GM23338 (cell line): ENCODE data around the gene DPH1. TPM values are rescaled to one million over a fixed set of nuclear protein-coding genes. Genes with fewer than 3 reads are reported as not detected.

Source experiments
- ATAC-seq: fragments of 200-7000 bp; cut with Tn5 transposase; 3 replicates; pipeline ENCODE4 v1.9.1; 2020
- DNase-seq: peaks from one replicate; pipeline ENCODE4 v3.0.0-alpha.2; 2015; ENCODE audit warnings: low spot score
- H2AFZ ChIP-seq: fragments of 200-600 bp; sonication (generic); 2 replicates; pipeline ENCODE4 v1.8.0; 2016; ENCODE audit warnings: antibody characterized with exemption, mild to moderate bottlenecking, moderate library complexity
- H3F3A ChIP-seq: fragments of 200-600 bp; sonication (generic); replicated peaks from 2 replicates; pipeline ENCODE4 v1.8.0; 2017; ENCODE audit warnings: antibody characterized with exemption, mixed run types, low read depth
- H3K27ac ChIP-seq: fragments of 200-600 bp; sonication (generic); 2 replicates; pipeline ENCODE4 v1.6.1; 2016; ENCODE audit warnings: low read depth
- H3K27me3 ChIP-seq: fragments of 200-600 bp; sonication (generic); 2 replicates; pipeline ENCODE4 v1.8.0; 2016; ENCODE audit warnings: mild to moderate bottlenecking, mixed run types, moderate library complexity; ENCODE audit not compliant: insufficient read depth
- H3K36me3 ChIP-seq: fragments of 200-600 bp; sonication (generic); 2 replicates; pipeline ENCODE4 v1.8.0; 2016; ENCODE audit warnings: mild to moderate bottlenecking; ENCODE audit not compliant: insufficient read depth
- H3K4me1 ChIP-seq: fragments of 200-600 bp; sonication (generic); 2 replicates; pipeline ENCODE4 v1.8.0; 2016; ENCODE audit warnings: mild to moderate bottlenecking, moderate library complexity; ENCODE audit not compliant: insufficient read depth
- H3K4me2 ChIP-seq: fragments of 200-600 bp; sonication (generic); 2 replicates; pipeline ENCODE4 v1.7.1; 2017; ENCODE audit warnings: mixed run types
- H3K4me3 ChIP-seq: fragments of 200-600 bp; sonication (generic); 2 replicates; pipeline ENCODE4 v1.6.1; 2016; ENCODE audit warnings: mixed run types
- H3K79me2 ChIP-seq: fragments of 200-600 bp; sonication (generic); replicated peaks from 2 replicates; pipeline ENCODE4 v1.8.0; 2017; ENCODE audit warnings: mild to moderate bottlenecking; ENCODE audit not compliant: insufficient read depth
- H3K9me2 ChIP-seq: fragments of 200-600 bp; sonication (generic); 2 replicates; pipeline ENCODE4 v1.8.0; 2017; ENCODE audit not compliant: insufficient read depth
- H4K20me1 ChIP-seq: fragments of 200-600 bp; sonication (generic); replicated peaks from 2 replicates; pipeline ENCODE4 v1.8.0; 2017; ENCODE audit warnings: mild to moderate bottlenecking; ENCODE audit not compliant: insufficient read depth
- H3K27ac Mint-ChIP-seq: 2 replicates; pipeline ENCODE4 v1.8.0; 2020; ENCODE audit warnings: inconsistent platforms, mild to moderate bottlenecking, moderate library complexity, mixed read lengths
- H3K27me3 Mint-ChIP-seq: 3 replicates; pipeline ENCODE4 v1.8.0; 2022; ENCODE audit warnings: low read depth, mild to moderate bottlenecking, moderate library complexity, mixed read lengths, inconsistent platforms; ENCODE audit not compliant: insufficient read depth, poor library complexity
- H3K36me3 Mint-ChIP-seq: 3 replicates; pipeline ENCODE4 v1.8.0; 2021; ENCODE audit warnings: low read depth, mild to moderate bottlenecking, inconsistent platforms, moderate library complexity, mixed read lengths
- H3K4me1 Mint-ChIP-seq: 3 replicates; pipeline ENCODE4 v1.8.0; 2020; ENCODE audit warnings: mild to moderate bottlenecking, inconsistent platforms, mixed read lengths
- H3K4me3 Mint-ChIP-seq: 3 replicates; pipeline ENCODE4 v1.8.0; 2021; ENCODE audit warnings: moderate library complexity, mild to moderate bottlenecking, inconsistent platforms, mixed read lengths
- H3K9me3 Mint-ChIP-seq: 3 replicates; pipeline ENCODE4 v1.8.0; 2020; ENCODE audit warnings: moderate library complexity, mild to moderate bottlenecking, inconsistent platforms, mixed read lengths
- EZH2 ChIP-seq: fragments of 200-600 bp; sonication (generic); IDR thresholded peaks from one replicate; pipeline ENCODE4 v1.8.0; 2017; ENCODE audit warnings: antibody characterized with exemption, mild to moderate bottlenecking, low read depth; ENCODE audit not compliant: unreplicated experiment
- EZH2phosphoT487 ChIP-seq: fragments of 200-600 bp; sonication (generic); IDR thresholded peaks from one replicate; pipeline ENCODE4 v1.8.1; 2018; ENCODE audit warnings: antibody characterized with exemption; ENCODE audit not compliant: unreplicated experiment
- JUNB ChIP-seq: IDR thresholded peaks from one replicate; pipeline ENCODE4 v1.6.1; 2016; ENCODE audit warnings: antibody characterized with exemption; ENCODE audit not compliant: unreplicated experiment
- POLR2AphosphoS5 ChIP-seq: IDR thresholded peaks from 2 replicates; pipeline ENCODE4 v1.6.1; 2016; ENCODE audit warnings: antibody characterized with exemption, low read depth
- ZNF114 ChIP-seq: fragments of 250-450 bp; sonication (Bioruptor Pico); IDR thresholded peaks from 2 replicates; pipeline ENCODE4 v1.5.0; 2020; ENCODE audit warnings: mild to moderate bottlenecking, moderate library complexity
- ZNF331 ChIP-seq: fragments of 250-450 bp; sonication (Bioruptor Pico); IDR thresholded peaks from 2 replicates; pipeline ENCODE4 v1.5.0; 2020; ENCODE audit warnings: low read depth, mild to moderate bottlenecking, moderate library complexity
- polyA plus RNA-seq: library from polyadenylated mRNA; unstranded; fragments of >200 nt; fragmentation: Nextera tagmentation; extraction: Ambion mirVana; gene quantifications from 2 replicates; pipeline ENCODE4 v1.2.1, GENCODE V29; 2016
- total RNA-seq: library from RNA; depleted of rRNA; stranded (reverse); fragments of >200 nt; shearing (Covaris generic); gene quantifications from 2 replicates; pipeline ENCODE4 v1.2.3, GENCODE V29; 2014
- TF ChIP-seq, protein P1 (sequence below): fragments of 250-450 bp; sonication (Bioruptor Pico); IDR thresholded peaks from 2 replicates; pipeline ENCODE4 v1.5.0; 2020; ENCODE audit warnings: mild to moderate bottlenecking, moderate library complexity
- TF ChIP-seq, protein P2 (sequence below): IDR thresholded peaks from one replicate; pipeline ENCODE4 v1.6.1; 2018; ENCODE audit warnings: antibody characterized with exemption; ENCODE audit not compliant: unreplicated experiment

Gene DPH1
- total and polyA plus RNA-seq, 2 experiments from 2014 or later: 11.8 to 28.2 TPM

DNA sequence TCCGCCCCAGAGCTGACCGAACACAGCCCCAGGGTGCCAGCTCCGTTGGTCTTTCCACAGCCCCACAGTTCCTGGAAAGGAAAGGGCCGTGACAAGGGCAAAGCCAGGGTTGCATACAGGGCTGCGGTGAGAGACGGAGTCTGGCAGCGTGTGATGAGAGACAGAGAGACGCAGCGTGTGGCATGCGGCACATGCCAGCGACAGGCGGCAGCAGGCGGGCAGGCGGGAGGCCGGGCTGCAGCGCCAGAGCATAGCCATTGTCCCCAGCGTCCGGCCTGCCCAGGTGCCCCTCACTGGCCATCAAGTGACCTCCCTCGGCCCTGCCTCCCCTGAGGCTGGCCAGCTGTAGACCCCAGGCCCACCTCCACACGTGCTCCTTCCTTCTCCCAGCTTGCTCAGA lies 13.5 kb upstream of the DPH1 start:
- H4K20me1 ChIP-seq: no peaks in the 10 kb centered on the region
- no peaks in the 10 kb centered on the region; the same call in 1 of the 2 replicates for H3F3A ChIP-seq
- H3K9me2 ChIP-seq: no peaks in the 10 kb centered on the region
- H3K4me3 ChIP-seq: no peak overlapping the region
- Mint-ChIP-seq H3K4me1 (peaks cover 13% of the 10 kb centered on the region), H3K9me3 (no peaks in the 10 kb centered on the region; the same call in 2 of the 3 replicates), H3K4me3 (no peak overlapping the region), H3K27me3 (peaks cover 46% of the 10 kb centered on the region), H3K36me3 (no peaks in the 10 kb centered on the region), H3K27ac (no peak overlapping the region)
- TF ChIP-seq POLR2AphosphoS5 (no peak), JUNB (no peak), EZH2phosphoT487 (no peak), EZH2 (no peak), ZNF114 (CRISPR knock-in tag) (no peak), ZNF331 (CRISPR knock-in tag) (no peak)
- TF ChIP-seq, protein P1, sequence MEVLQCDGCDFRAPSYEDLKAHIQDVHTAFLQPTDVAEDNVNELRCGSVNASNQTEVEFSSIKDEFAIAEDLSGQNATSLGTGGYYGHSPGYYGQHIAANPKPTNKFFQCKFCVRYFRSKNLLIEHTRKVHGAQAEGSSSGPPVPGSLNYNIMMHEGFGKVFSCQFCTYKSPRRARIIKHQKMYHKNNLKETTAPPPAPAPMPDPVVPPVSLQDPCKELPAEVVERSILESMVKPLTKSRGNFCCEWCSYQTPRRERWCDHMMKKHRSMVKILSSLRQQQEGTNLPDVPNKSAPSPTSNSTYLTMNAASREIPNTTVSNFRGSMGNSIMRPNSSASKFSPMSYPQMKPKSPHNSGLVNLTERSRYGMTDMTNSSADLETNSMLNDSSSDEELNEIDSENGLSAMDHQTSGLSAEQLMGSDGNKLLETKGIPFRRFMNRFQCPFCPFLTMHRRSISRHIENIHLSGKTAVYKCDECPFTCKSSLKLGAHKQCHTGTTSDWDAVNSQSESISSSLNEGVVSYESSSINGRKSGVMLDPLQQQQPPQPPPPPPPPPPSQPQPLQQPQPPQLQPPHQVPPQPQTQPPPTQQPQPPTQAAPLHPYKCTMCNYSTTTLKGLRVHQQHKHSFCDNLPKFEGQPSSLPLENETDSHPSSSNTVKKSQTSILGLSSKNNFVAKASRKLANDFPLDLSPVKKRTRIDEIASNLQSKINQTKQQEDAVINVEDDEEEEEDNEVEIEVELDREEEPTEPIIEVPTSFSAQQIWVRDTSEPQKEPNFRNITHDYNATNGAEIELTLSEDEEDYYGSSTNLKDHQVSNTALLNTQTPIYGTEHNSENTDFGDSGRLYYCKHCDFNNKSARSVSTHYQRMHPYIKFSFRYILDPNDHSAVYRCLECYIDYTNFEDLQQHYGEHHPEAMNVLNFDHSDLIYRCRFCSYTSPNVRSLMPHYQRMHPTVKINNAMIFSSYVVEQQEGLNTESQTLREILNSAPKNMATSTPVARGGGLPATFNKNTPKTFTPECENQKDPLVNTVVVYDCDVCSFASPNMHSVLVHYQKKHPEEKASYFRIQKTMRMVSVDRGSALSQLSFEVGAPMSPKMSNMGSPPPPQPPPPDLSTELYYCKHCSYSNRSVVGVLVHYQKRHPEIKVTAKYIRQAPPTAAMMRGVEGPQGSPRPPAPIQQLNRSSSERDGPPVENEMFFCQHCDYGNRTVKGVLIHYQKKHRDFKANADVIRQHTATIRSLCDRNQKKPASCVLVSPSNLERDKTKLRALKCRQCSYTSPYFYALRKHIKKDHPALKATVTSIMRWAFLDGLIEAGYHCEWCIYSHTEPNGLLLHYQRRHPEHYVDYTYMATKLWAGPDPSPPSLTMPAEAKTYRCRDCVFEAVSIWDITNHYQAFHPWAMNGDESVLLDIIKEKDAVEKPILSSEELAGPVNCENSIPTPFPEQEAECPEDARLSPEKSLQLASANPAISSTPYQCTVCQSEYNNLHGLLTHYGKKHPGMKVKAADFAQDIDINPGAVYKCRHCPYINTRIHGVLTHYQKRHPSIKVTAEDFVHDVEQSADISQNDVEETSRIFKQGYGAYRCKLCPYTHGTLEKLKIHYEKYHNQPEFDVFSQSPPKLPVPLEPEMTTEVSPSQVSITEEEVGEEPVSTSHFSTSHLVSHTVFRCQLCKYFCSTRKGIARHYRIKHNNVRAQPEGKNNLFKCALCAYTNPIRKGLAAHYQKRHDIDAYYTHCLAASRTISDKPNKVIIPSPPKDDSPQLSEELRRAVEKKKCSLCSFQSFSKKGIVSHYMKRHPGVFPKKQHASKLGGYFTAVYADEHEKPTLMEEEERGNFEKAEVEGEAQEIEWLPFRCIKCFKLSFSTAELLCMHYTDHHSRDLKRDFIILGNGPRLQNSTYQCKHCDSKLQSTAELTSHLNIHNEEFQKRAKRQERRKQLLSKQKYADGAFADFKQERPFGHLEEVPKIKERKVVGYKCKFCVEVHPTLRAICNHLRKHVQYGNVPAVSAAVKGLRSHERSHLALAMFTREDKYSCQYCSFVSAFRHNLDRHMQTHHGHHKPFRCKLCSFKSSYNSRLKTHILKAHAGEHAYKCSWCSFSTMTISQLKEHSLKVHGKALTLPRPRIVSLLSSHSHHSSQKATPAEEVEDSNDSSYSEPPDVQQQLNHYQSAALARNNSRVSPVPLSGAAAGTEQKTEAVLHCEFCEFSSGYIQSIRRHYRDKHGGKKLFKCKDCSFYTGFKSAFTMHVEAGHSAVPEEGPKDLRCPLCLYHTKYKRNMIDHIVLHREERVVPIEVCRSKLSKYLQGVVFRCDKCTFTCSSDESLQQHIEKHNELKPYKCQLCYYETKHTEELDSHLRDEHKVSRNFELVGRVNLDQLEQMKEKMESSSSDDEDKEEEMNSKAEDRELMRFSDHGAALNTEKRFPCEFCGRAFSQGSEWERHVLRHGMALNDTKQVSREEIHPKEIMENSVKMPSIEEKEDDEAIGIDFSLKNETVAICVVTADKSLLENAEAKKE (CRISPR knock-in tag): no peak
- TF ChIP-seq, protein P2, sequence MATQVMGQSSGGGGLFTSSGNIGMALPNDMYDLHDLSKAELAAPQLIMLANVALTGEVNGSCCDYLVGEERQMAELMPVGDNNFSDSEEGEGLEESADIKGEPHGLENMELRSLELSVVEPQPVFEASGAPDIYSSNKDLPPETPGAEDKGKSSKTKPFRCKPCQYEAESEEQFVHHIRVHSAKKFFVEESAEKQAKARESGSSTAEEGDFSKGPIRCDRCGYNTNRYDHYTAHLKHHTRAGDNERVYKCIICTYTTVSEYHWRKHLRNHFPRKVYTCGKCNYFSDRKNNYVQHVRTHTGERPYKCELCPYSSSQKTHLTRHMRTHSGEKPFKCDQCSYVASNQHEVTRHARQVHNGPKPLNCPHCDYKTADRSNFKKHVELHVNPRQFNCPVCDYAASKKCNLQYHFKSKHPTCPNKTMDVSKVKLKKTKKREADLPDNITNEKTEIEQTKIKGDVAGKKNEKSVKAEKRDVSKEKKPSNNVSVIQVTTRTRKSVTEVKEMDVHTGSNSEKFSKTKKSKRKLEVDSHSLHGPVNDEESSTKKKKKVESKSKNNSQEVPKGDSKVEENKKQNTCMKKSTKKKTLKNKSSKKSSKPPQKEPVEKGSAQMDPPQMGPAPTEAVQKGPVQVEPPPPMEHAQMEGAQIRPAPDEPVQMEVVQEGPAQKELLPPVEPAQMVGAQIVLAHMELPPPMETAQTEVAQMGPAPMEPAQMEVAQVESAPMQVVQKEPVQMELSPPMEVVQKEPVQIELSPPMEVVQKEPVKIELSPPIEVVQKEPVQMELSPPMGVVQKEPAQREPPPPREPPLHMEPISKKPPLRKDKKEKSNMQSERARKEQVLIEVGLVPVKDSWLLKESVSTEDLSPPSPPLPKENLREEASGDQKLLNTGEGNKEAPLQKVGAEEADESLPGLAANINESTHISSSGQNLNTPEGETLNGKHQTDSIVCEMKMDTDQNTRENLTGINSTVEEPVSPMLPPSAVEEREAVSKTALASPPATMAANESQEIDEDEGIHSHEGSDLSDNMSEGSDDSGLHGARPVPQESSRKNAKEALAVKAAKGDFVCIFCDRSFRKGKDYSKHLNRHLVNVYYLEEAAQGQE: no peak
- no peak overlapping the region for H2AFZ ChIP-seq
- H3K36me3 ChIP-seq: no peaks in the 10 kb centered on the region
- ATAC-seq (no peak), DNase-seq (no peak)
- H3K27me3 ChIP-seq: peaks cover 32% of the 10 kb centered on the region; the same call in 1 of the 2 replicates
- H3K4me1 ChIP-seq: peaks cover 8% of the 10 kb centered on the region; the same call in 1 of the 2 replicates
- H3K27ac ChIP-seq: no peak overlapping the region
- H3K79me2 ChIP-seq: no peaks in the 10 kb centered on the region
- H3K4me2 ChIP-seq: no peak overlapping the region
